SJCRH30 (cell line): ENCODE data around the gene PTPRJ. TPM values are rescaled to one million over a fixed set of nuclear protein-coding genes. Genes with fewer than 3 reads are reported as not detected.
"Not testable (repeated sequence)": the region's sequence is repeated elsewhere in the genome, so short reads cannot be mapped to it uniquely, and the experiment has no call there.

Source experiments
- DNase-seq, 2 experiments: peaks; one replicate each; pipeline ENCODE4 v3.0.0-alpha.2; 2015 to 2020
- H3K27ac ChIP-seq: fragments of 250-450 bp; sonication (Bioruptor Pico); 2 replicates; pipeline ENCODE4 v1.5.1; 2020; ENCODE audit warnings: mild to moderate bottlenecking, moderate library complexity
- H3K27me3 ChIP-seq: fragments of 250-450 bp; sonication (Bioruptor Pico); 2 replicates; pipeline ENCODE4 v1.5.1; 2020; ENCODE audit warnings: mild to moderate bottlenecking, moderate library complexity
- H3K36me3 ChIP-seq: fragments of 250-450 bp; sonication (Bioruptor Pico); 2 replicates; pipeline ENCODE4 v1.5.1; 2020; ENCODE audit warnings: mild to moderate bottlenecking, moderate library complexity
- H3K4me1 ChIP-seq: fragments of 250-450 bp; sonication (Bioruptor Pico); 2 replicates; pipeline ENCODE4 v1.5.1; 2020; ENCODE audit warnings: mild to moderate bottlenecking, moderate library complexity
- H3K4me3 ChIP-seq: fragments of 250-450 bp; sonication (Bioruptor Pico); 2 replicates; pipeline ENCODE4 v1.5.1; 2020; ENCODE audit warnings: mild to moderate bottlenecking, moderate library complexity
- H3K9me3 ChIP-seq: fragments of 250-450 bp; sonication (Bioruptor Pico); replicated peaks from 2 replicates; pipeline ENCODE4 v1.5.1; 2020; ENCODE audit warnings: mild to moderate bottlenecking, moderate library complexity
- total RNA-seq: library from RNA; depleted of rRNA; stranded (reverse); fragments of >200 nt; shearing (Covaris generic); gene quantifications from 2 replicates; pipeline ENCODE4 v1.2.3, GENCODE V29; 2014; rRNA removed

Gene PTPRJ
- total RNA-seq, 1 experiment from 2014 or later = 1.0 TPM

- peak; percentile 51 to 75 for DNase-seq
Measured at GRCh38 chr11:48172818-48173609, 192.7 kb downstream of the PTPRJ start.

DNA sequence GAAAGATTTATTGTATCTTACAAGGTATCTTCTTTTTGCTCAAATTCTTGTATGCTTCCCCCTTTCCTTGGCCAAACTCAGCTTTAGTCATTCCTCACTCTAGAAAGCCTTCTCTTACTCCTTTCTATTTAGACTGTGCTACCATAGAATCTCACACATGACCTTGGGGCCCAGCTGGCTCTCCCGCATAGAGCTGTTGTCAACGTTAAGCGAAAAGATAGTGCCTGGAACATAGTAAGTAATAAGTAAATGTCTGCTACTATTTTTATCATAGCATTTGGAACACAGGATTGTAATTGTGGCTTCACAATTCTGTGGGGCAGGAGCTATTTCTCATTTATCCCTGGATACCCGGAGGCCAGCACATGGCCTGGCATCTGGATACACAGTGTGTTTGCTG lies 197.3 kb downstream of the PTPRJ start:
- Histone ChIP-seq H3K36me3 (no peaks in the 10 kb centered on the region), H3K4me1 (no peaks in the 10 kb centered on the region; the same call in 1 of the 2 replicates), H3K27ac (no peak overlapping the region), H3K27me3 (no peaks in the 10 kb centered on the region), H3K9me3 (no peaks in the 10 kb centered on the region), H3K4me3 (no peak overlapping the region)
- DNase-seq = no peak

More at GRCh38 chr11:48172818-48173609, 192.7 kb downstream of the PTPRJ start:
- Histone ChIP-seq H3K36me3 (no peaks in the 10 kb centered on the region), H3K9me3 (no peaks in the 10 kb centered on the region), H3K4me1 (no peaks in the 10 kb centered on the region; the same call in 1 of the 2 replicates), H3K4me3 (no peak overlapping the region), H3K27ac (no peak overlapping the region), H3K27me3 (no peaks in the 10 kb centered on the region)

GRCh38 chr11:48180627-48181026 lies 200.3 kb downstream of the PTPRJ start:
- no peaks in the 10 kb centered on the region for H3K9me3 ChIP-seq
- H3K36me3 ChIP-seq = no peaks in the 10 kb centered on the region
- no peak overlapping the region for H3K27ac ChIP-seq
- no peak for DNase-seq
- H3K4me1 ChIP-seq = no peaks in the 10 kb centered on the region
- no peaks in the 10 kb centered on the region for H3K27me3 ChIP-seq
- H3K4me3 ChIP-seq = no peak overlapping the region

DNA sequence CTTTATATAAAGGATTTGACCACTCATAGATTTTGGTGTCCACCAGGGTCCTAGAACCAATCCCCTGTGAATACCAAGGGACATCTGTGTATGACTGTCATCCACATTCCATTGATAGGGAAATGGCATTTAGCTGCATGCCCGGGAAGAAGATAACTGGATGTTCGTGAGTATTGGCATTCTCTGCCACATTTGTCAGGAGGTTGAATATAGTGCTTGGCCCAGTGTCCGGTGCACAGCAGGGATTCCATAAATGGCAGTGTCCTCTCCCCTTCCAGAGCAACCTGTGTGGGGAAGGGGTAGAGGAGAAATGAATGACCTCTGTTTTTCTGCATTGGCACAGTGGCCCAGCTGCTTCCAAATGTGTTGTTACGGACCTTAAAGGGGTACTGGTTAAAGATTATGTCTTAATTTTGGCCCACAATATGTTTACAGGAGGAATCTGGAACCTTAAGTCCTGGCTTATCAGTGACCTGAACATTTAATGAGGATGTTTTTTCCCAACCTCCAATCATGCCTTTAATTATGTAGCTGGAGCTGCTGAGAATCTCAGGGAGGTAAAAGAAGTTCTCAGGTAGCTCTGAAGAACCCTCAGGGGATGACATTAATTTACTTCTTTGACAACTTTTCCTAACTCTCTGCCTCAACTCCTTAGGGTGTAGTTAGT lies 202.6 kb downstream of the PTPRJ start:
- Histone ChIP-seq H3K27ac (no peak overlapping the region), H3K4me3 (no peak overlapping the region), H3K4me1 (no peaks in the 10 kb centered on the region), H3K27me3 (no peaks in the 10 kb centered on the region), H3K9me3 (no peaks in the 10 kb centered on the region), H3K36me3 (no peaks in the 10 kb centered on the region)
- DNase-seq = no peak

- Histone ChIP-seq H3K9me3 (no peaks in the 10 kb centered on the region), H3K4me1 (no peaks in the 10 kb centered on the region), H3K4me3 (no peak overlapping the region), H3K27ac (no peak overlapping the region), H3K36me3 (no peaks in the 10 kb centered on the region), H3K27me3 (no peaks in the 10 kb centered on the region)
- no peak for DNase-seq
Measured at GRCh38 chr11:48184452-48184851, 204.1 kb downstream of the PTPRJ start.

GRCh38 chr11:48190906-48191654 lies 210.7 kb downstream of the PTPRJ start:
- H3K9me3 ChIP-seq, H3K4me3 ChIP-seq, H3K36me3 ChIP-seq, H3K27me3 ChIP-seq, H3K4me1 ChIP-seq, DNase-seq, H3K27ac ChIP-seq: not testable (repeated sequence)

DNA sequence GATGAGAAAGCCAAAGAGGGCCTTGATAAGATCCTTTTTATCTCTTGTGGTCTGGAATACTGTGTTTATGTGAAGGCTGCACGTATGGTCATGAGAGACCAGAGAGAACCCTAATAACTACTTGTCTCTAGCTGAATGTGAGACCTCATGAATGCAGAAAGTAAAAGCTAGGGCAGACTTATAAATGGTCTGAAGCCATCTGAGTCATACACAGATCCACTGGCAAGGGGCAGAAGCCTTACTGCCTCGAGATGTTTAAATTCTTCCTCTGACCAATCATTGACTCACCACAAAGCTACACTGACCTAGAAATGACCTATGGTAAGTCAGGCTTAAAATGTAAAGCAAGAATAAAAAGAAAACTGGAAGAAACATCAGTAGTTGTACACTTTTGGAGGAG lies 213.5 kb downstream of the PTPRJ start:
- H3K4me1 ChIP-seq = no peaks in the 10 kb centered on the region
- H3K36me3 ChIP-seq = no peaks in the 10 kb centered on the region
- H3K27ac ChIP-seq = no peak overlapping the region
- H3K4me3 ChIP-seq = no peak overlapping the region
- H3K27me3 ChIP-seq = no peaks in the 10 kb centered on the region
- H3K9me3 ChIP-seq = no peaks in the 10 kb centered on the region
- no peak for DNase-seq

- no peaks in the 10 kb centered on the region for H3K4me1 ChIP-seq
- DNase-seq = no peak
- H3K36me3 ChIP-seq = no peaks in the 10 kb centered on the region
- no peak overlapping the region for H3K27ac ChIP-seq
- no peak overlapping the region for H3K4me3 ChIP-seq
- no peaks in the 10 kb centered on the region for H3K9me3 ChIP-seq
- no peaks in the 10 kb centered on the region for H3K27me3 ChIP-seq
Measured at GRCh38 chr11:48207881-48208280, 227.5 kb downstream of the PTPRJ start.

GRCh38 chr11:48210052-48210451 lies 229.7 kb downstream of the PTPRJ start:
- no peaks in the 10 kb centered on the region for H3K36me3 ChIP-seq
- DNase-seq = peak in 1 of 2 experiments; percentile 3

GRCh38 chr11:48216510-48216909 lies 236.2 kb downstream of the PTPRJ start, which contains the start of gene OR4B1:
OR4B1 (plus strand) TSS chr11:48216810; CDS start chr11:48216810, 0 bp downstream.
- H3K4me1 ChIP-seq = no peaks in the 10 kb centered on the region
- H3K4me3 ChIP-seq = no peak within 1 kb of the TSS
- H3K9me3 ChIP-seq = no peaks in the 10 kb centered on the region
- H3K27me3 ChIP-seq = no peaks in the 10 kb centered on the region
- DNase-seq = no peak
- H3K36me3 ChIP-seq = no peaks in the 10 kb centered on the region
- H3K27ac ChIP-seq = no peak within 1 kb of the TSS

More at GRCh38 chr11:48210052-48210451, 229.7 kb downstream of the PTPRJ start:
- Histone ChIP-seq H3K4me3 (no peak overlapping the region), H3K4me1 (no peaks in the 10 kb centered on the region), H3K9me3 (no peaks in the 10 kb centered on the region), H3K27ac (no peak overlapping the region), H3K27me3 (no peaks in the 10 kb centered on the region)

Other genes starting within 250 kb of the PTPRJ start
- gene FNBP4, start 213.2 kb upstream of the PTPRJ start, total RNA-seq = 72.0 and 90.0 TPM in 2 replicates
- 65.4 and 74.1 TPM in 2 replicates for gene NUP160, start 132.2 kb upstream of the PTPRJ start, total RNA-seq
- not detected in 2 replicates for gene OR4B1, start 236.3 kb downstream of the PTPRJ start, total RNA-seq